ENCODE measurements around the gene DAPK2.

GRCh38 chr15:63994073-63994600 is 52.1 kb downstream of the DAPK2 start:
- TF ChIP-seq CTCF (IDR thresholded peaks at IDR 0.05) = no peak
- TF ChIP-seq EP300 (IDR thresholded peaks at IDR 0.05; ENCODE audit: low read depth) = no peak

Measured in transverse colon (tissue), 3 donors.